Cerebellar cortex (tissue), 1 donor: ENCODE measurements around the gene CRB1.

ENCODE experiments used
- DNase-seq: peaks from one replicate; pipeline ENCODE4 v3.0.0-alpha.2; 2015; ENCODE audit warnings: low spot score

Gene CRB1

GRCh38 chr1:197304638-197305200, 36.7 kb downstream of the CRB1 start:
- DNase-seq, result peak; percentile 25

- no peak for DNase-seq
Measured at GRCh38 chr1:197305925-197306324, 37.9 kb downstream of the CRB1 start.

GRCh38 chr1:197306381-197307062, 38.5 kb downstream of the CRB1 start:
- no peak for DNase-seq

GRCh38 chr1:197307136-197307535, 39.1 kb downstream of the CRB1 start:
- no peak for DNase-seq

GRCh38 chr1:197307551-197307950, 39.5 kb downstream of the CRB1 start:
- DNase-seq, result no peak

- DNase-seq, result no peak
Measured at GRCh38 chr1:197311081-197311480, 43.0 kb downstream of the CRB1 start.

GRCh38 chr1:197312163-197312562, 44.1 kb downstream of the CRB1 start:
- DNase-seq, result no peak

- no peak for DNase-seq
Measured at GRCh38 chr1:197313713-197314112, 45.7 kb downstream of the CRB1 start.

GRCh38 chr1:197314682-197315081, 46.6 kb downstream of the CRB1 start:
- DNase-seq, result no peak

GRCh38 chr1:197319631-197320030, 51.6 kb downstream of the CRB1 start:
- no peak for DNase-seq

- DNase-seq, result peak; percentile 36
Measured at GRCh38 chr1:197320991-197321531, 53.0 kb downstream of the CRB1 start.

- no peak for DNase-seq
Measured at GRCh38 chr1:197321811-197322210, 53.8 kb downstream of the CRB1 start.

GRCh38 chr1:197327776-197328364, 59.8 kb downstream of the CRB1 start:
- peak; percentile 27 for DNase-seq

- DNase-seq, result no peak
Measured at GRCh38 chr1:197330213-197330612, 62.2 kb downstream of the CRB1 start.

GRCh38 chr1:197331565-197331964, 63.5 kb downstream of the CRB1 start:
- no peak for DNase-seq

- no peak for DNase-seq
Measured at GRCh38 chr1:197333041-197333440, 65.0 kb downstream of the CRB1 start.

GRCh38 chr1:197336571-197336970, 68.5 kb downstream of the CRB1 start:
- DNase-seq, result no peak

- DNase-seq, result no peak
Measured at GRCh38 chr1:197339106-197340060, 71.3 kb downstream of the CRB1 start.

- DNase-seq, result no peak
Measured at GRCh38 chr1:197341626-197342025, 73.6 kb downstream of the CRB1 start.

GRCh38 chr1:197342044-197342565, 74.1 kb downstream of the CRB1 start:
- DNase-seq, result no peak

- no peak for DNase-seq
Measured at GRCh38 chr1:197342669-197343068, 74.6 kb downstream of the CRB1 start.
